ENCODE results near the gene KRTAP4-5.
"Not testable (repeated sequence)": the region's sequence is repeated elsewhere in the genome, so short reads cannot be mapped to it uniquely, and the experiment has no call there.

The KRTAP4-5 gene

GRCh38 chr17:41149652-41149985, at the start of gene KRTAP4-5:
TSS of gene KRTAP4-5 (minus strand) at chr17:41149825. CDS start at chr17:41149767, 58 bp downstream.
- DNase-seq, result no peak

DNA sequence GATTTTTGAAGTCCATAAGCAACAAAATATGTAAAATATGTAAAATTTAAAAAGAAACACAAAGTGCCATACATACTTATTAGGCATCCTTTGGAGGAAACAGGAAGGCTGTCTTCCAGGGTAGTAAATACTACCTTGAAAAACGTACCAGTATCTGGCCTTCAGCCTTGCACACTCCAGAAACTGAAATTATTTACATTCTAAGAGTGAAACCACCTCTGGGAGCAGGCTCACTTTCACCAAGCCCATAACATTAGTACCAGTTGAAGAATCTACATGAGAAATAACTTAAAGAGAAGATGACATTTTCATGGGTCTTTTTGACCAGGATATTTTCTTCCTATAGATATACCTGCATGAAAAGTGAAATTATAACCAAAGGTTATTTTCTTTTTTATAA, 46.4 kb upstream of the KRTAP4-5 start:
- no peak for DNase-seq

DNA sequence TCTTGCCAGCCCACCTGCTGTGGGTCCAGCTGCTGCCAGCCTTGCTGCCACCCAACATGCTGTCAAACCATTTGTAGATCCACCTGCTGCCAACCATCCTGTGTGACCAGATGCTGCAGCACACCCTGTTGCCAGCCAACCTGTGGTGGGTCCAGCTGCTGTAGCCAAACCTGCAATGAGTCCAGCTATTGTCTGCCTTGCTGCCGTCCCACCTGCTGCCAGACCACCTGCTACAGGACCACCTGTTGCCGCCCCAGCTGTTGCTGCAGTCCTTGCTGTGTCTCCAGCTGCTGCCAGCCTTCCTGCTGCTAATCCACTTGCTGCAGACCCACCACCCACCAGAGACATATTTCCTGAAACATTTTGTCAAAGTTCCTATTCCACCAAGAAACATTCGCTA, 40.7 kb upstream of the KRTAP4-5 start:
- no peak for DNase-seq

DNA sequence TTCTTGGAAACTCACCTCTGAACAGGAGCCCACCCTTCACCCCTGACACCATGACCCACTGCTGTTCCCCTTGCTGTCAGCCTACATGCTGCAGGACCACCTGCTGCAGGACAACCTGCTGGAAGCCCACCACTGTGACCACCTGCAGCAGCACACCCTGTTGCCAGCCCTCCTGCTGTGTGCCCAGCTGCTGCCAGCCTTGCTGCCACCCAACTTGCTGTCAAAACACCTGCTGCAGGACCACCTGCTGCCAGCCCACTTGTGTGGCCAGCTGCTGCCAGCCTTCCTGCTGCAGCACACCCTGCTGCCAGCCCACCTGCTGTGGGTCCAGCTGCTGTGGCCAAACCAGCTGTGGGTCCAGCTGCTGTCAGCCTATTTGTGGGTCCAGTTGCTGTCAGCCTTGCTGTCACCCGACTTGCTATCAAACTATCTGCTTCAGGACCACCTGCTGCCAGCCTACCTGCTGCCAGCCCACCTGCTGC, 40.3 kb upstream of the KRTAP4-5 start, which contains the start of gene KRTAP9-1:
Gene KRTAP9-1, plus strand, starts transcription at position 51 of the 482 bp plus-strand sequence. Its CDS starts 0 bp downstream, at position 51.
- not testable (repeated sequence) for DNase-seq

DNA sequence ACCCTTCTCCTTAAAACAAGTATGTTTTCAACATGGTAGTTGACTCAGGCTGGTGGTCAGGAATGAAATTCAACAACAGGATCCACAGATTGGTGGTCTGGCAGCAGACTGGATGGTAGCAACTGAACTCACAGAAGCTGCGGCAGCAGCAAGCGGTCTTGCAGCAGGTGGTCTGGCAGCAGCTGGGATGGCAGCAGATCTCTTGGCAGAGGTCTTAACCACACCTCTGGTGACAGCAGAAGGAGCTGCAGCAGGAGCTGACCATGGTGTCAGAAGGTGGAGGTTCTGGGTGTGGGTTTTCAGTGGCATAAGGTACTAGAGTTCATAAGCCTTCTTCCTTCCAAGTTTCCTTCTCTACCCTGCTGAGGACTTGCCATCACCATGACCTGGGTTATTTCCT, 37.2 kb upstream of the KRTAP4-5 start:
- no peak for DNase-seq

DNA sequence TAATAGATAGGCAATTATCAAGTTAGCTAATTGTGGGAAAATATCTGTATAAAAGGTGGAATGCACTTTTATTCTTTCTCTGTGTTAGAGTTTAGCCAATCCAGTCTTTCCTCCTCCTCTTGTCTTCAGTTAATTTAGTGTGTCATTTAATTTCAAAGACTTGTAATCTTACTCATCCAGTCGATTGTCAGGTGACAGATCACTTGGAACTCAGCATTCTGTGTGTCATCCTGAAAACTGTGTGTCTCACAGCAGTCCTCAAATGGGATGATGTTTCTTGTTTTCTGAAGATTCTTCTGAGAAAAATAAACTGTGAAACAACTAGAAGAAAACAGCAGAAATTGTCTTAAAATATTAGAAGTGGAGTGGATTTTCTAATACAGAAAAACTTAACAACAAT, 35.4 kb upstream of the KRTAP4-5 start:
- DNase-seq, result no peak

- no peak for DNase-seq
Observed at GRCh38 chr17:41184480-41184961, 34.9 kb upstream of the KRTAP4-5 start, which contains the start of gene KRTAP4-1. TSS of gene KRTAP4-1 (minus strand) at chr17:41184911. CDS start at chr17:41184854, 57 bp downstream.

- no peak for DNase-seq
Observed at GRCh38 chr17:41178843-41179616, 29.4 kb upstream of the KRTAP4-5 start.

DNA sequence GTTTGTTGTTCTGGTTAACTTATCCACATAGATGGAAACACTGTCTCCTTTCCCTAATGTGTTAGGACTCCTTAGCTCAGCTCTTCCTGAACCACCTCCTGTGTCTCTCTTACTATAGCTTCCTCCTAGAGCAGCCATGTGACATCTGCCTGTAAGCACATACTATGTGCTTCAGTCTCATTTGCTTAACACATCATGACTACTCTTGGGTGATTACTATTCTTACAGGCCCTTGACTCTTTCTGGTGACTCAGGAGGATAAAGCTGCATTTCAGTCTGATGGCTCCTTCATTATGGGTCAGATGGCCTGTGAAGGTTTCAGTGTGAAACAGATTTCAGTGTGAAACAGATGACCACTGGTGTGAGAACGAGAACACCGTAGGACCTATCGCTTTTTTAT, 28.7 kb upstream of the KRTAP4-5 start:
- peak; percentile 21 to 58 for DNase-seq

GRCh38 chr17:41177727-41178271, 28.2 kb upstream of the KRTAP4-5 start, which contains the start of gene KRTAP4-2:
TSS of gene KRTAP4-2 (minus strand) at chr17:41178221. CDS start at chr17:41178164, 57 bp downstream.
- no peak for DNase-seq

DNA sequence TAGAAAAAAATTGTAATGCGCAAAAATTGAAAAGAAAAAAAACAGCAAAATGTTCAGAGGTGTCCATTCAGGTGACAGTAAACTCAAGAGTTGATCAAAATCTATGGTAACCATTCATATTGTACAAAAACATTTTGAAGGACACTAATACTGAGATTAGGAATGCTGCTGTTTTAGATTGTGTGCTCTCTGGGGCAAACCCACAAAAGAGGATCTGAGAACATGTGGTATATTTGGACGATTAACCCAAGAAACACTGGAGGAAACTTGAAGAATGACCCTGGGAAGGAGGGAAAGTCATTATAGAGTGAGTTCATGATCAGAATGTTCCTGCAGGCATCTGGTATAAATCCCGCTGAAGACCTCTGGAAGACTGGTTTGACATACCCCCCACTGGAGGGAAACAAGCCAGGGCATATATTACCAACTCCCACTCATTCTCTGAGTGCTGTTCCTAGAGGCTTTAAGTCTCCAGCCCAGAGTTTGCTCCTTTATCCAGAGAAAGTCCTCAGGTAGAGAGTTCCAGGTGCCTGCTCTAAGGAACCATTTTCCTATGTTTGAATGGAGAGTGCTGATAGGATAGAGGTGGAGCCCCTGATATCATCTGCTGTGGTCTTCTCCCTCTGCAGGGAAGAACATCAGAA, 27.2 kb upstream of the KRTAP4-5 start:
- peak in 1 of 2 donors; percentile 12 for DNase-seq

- no peak for DNase-seq
Observed at GRCh38 chr17:41171886-41172285, 22.3 kb upstream of the KRTAP4-5 start.

DNA sequence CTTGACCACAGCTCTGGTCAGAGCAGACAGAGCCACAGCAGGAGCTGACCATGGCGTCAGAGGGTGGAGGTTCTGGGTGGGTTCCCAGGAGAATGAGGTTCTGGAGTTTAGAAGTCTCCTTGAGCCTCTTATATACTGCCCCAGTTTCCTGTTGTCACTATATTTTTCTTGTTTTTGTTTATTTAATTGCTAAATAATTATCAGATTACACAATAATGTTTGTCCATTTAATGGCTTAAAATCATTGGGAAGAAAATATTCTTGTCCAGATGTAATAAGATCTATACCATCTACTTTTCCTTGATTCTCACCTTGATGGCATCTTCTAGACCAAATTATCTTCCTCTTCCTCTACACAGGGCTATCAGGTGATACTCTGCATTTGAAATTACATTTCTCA, 18.5 kb upstream of the KRTAP4-5 start, which contains the start of gene KRTAP4-3:
Gene KRTAP4-3, minus strand, starts transcription at position 101 of the 400 bp plus-strand sequence. Its CDS starts 49 bp downstream, at position 52.
- DNase-seq, result no peak

GRCh38 chr17:41167561-41167960, 17.9 kb upstream of the KRTAP4-5 start:
- no peak for DNase-seq

DNA sequence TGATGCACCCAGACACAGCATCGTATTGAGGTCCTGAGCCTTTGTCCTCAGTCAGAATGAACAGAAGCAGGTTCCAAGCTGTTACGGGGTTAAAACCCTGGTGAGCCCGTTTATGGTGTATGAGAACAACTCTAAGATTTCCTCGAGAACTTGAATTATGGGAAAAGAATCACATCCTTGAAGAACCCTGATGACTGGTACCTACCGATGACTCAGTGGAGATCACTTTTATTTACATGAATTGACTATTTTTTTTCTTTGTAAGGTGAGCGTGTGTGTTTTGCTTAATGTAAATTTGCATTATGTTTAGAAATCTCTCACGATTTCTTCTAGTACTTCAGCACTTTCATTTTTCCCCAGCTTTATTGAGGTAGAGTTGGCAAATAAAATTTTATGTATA, 14.2 kb upstream of the KRTAP4-5 start:
- no peak for DNase-seq

- no peak for DNase-seq
Observed at GRCh38 chr17:41160648-41161047, 11.0 kb upstream of the KRTAP4-5 start, which contains the start of gene KRTAP4-4. TSS of gene KRTAP4-4 (minus strand) at chr17:41160748. CDS start at chr17:41160691, 57 bp downstream.

DNA sequence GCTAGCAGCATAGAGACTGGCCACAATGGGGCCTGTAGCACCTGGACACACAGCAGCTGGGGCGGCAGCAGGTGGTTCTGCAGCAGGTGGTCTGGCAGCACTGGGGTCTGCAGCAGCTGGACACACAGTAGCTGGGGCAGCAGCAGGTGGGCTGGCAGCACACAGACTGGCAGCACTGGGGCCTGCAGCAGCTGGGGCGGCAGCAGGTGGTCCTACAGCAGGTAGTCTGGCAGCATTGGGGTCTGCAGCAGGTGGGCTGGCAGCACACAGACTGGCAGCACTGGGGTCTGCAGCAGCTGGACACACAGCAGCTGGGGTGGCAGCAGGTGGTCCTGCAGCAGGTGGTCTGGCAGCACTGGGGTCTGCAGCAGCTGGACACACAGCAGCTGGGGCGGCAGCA, 10.6 kb upstream of the KRTAP4-5 start:
- not testable (repeated sequence) for DNase-seq

DNA sequence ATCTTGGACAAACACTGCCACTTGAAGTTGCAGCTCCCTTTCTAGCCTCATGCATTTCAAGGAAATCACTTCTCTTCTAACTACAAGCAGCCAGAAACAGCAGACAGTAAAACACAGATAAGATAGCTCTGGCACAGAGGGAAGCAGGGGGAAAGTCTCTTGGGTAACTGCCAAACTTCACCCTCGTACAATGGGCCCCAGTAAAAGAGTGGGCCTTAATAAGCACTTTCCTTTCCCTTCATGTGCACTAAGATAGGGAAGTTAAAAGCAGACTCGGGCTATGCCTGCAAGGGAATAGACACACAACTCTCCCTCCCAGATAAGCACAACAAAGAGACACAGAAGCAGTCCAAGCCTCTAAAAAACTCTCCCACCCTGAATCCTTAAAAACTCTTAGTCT, 4.2 kb upstream of the KRTAP4-5 start:
- no peak for DNase-seq

DNA sequence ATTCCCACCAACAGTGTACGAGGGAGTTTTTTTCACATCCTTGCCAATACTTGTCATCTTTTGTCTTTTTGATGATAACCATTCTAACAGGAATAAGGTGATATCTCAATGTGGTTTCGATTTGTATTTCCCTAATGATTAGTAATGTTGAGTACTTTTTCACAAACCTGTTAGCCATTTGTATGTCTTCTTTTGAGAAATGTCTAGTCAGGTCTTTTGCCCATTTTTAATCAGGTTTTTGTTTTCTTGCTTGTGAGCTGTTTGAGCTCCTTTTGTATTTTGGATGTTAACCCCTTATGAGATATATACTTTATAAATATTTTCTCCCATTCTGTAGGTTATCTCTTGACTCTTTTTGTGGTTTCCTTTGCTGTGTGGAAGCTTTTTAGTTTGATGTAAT, 1.9 kb upstream of the KRTAP4-5 start:
- no peak for DNase-seq

GRCh38 chr17:41150026-41150425, 401 bp upstream of the KRTAP4-5 start:
- no peak for DNase-seq

DNA sequence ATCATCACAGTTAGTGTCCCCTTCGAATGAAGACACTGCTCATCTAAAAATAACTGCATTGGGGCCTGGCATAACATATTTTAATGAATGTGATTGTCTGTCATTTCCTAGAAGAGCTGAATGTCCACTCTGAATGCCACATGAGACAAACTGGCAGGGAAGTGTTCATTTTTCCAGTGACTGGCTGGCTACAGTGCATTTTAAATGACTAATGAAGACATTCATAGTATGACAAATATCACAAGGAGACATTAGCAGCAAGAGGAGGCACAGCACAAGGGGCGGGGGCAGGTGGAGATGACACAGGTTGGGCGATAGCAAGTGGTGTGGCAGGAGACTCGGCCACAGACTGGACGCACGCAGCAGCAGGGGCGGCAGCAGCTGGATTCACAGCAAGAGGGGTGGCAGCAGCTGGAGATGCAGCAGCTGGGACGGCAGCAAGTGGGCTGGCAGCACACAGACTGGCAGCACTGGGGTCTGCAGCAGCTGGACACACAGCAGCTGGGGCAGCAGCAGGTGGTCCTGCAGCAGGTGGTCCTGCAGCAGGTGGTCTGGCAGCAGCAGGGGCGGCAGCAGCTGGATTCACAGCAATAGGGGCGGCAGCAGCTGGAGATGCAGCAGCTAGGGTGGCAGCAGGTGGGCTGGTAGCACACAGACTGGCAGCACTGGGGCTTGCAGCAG, 514 bp downstream of the KRTAP4-5 start:
- DNase-seq, result not testable (repeated sequence)

- no peak for DNase-seq
Observed at GRCh38 chr17:41147531-41148204, 2.0 kb downstream of the KRTAP4-5 start.

All from inflammatory macrophage treated with lipopolysaccharide for 1 hour (primary cell).